Measurements from ENCODE around the gene EEF1AKMT1.

DNA sequence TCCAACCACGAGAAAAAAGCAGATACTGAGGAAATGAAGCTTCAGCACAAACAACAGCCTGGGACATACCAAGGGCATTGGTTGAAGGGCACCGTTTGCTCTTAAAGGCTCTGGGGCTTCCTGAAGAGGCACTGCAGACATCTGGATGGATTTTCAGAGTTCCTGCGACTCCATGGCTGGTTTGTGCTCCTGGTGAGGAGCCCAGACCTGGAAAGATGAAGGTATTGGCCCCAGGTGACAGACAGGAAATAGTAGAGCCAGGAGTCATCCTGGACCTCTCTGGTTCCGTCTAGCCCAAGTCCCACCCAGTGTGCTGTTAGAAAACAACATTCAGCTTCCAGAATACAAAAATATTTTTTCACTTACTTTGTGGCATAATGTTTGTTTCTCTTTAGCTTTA lies 64.0 kb downstream of the EEF1AKMT1 start:
- TF ChIP-seq EZH2 (IDR thresholded peaks at IDR 0.05) (no peak), POLR2AphosphoS5 (IDR thresholded peaks at IDR 0.05; ENCODE audit: borderline replicate concordance, low read depth, low read length) (no peak), FOXP2 (optimal IDR thresholded peaks at IDR 0.05; ENCODE audit: control extremely low read depth, extremely low read length, insufficient read depth) (no peak)
